Measurements from ENCODE around the gene CLEC3B. TPM values are rescaled to one million over a fixed set of nuclear protein-coding genes. Genes with fewer than 3 reads are reported as not detected.

Gene CLEC3B
- total and polyA plus RNA-seq, 2 of the 8 experiments (the other 6 are each of a cell fraction or from before 2014, with no cell fraction given): 0.32 TPM; not detected in 1

DNA sequence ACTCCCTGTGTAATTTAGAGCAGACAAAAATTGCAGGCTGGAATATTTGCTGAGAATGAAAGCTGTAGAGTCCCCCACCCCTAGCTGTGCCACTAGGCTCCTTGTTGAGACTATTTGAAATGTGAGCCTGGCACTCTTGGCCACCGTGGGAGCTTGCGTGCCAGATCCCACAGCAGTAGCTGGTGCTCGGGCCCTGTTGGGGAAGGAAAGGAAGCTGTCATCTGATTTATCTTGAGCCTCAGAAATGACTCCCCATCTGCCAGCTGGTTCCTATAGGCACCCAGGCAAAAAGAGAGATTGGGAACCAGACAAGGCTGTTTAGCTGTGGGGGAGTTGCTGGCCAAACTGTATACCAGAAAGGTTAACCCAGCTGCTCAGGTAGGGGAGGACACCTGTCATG lies 23.4 kb upstream of the CLEC3B start:
- Histone ChIP-seq H3K9ac (replicated peaks in 1 of 4; ENCODE audit: extremely low read depth in 1 of 4, low read depth in 3 of 4, low read length in 3 of 4) (no peak overlapping the region), H2BK5ac (ENCODE audit: low read depth, low read length) (no peak overlapping the region), H3K23ac (ENCODE audit: insufficient read length) (no peak overlapping the region), H4K8ac (ENCODE audit: extremely low read depth, insufficient read depth, low read length) (no peak overlapping the region), H4K91ac (replicated peaks; ENCODE audit: insufficient read length, low read length) (no peak overlapping the region), H3K18ac (ENCODE audit: extremely low read depth, low read length) (no peak overlapping the region), H3K9me3 (ENCODE audit: insufficient read depth in 2 of 2, low read depth in 1 of 2, low read length in 1 of 2) (peaks cover 4 to 11% of the 10 kb centered on the region in 2 experiments; a peak in 3 of 4 replicates), H3K27ac (ENCODE audit: low read depth, low read length) (no peak overlapping the region), H3K79me1 (ENCODE audit: low read depth, low read length) (no peaks in the 10 kb centered on the region; the same call in 1 of the 2 replicates), H2BK120ac (replicated peaks; ENCODE audit: low read depth, low read length) (no peak overlapping the region), H4K5ac (ENCODE audit: insufficient read length, low read depth, low read length) (no peak overlapping the region), H3K4me2 (ENCODE audit: insufficient read depth in 1 of 2, low read depth in 2 of 2, low read length in 2 of 2) (no peak overlapping the region), H2AFZ (ENCODE audit: low read length) (no peak overlapping the region), H2BK15ac (ENCODE audit: low read length) (no peak overlapping the region), H3K23me2 (ENCODE audit: low read depth, low read length) (no peaks in the 10 kb centered on the region), H3K14ac (ENCODE audit: insufficient read length) (no peak overlapping the region), H3K27me3 (replicated peaks in 1 of 4; ENCODE audit: control insufficient read depth in 3 of 4, extremely low read depth in 1 of 4, insufficient read depth in 3 of 4, low read length in 3 of 4) (no peaks in the 10 kb centered on the region), H3K4ac (replicated peaks; ENCODE audit: insufficient read length, low read depth, low read length) (no peak overlapping the region), H2BK20ac (ENCODE audit: low read length) (no peak overlapping the region), H2AK5ac (ENCODE audit: low read depth, low read length) (no peak overlapping the region), H3K4me1 (replicated peaks in 1 of 4; ENCODE audit: control insufficient read depth in 3 of 4, insufficient read depth in 4 of 4, low read length in 3 of 4) (no peaks in the 10 kb centered on the region), H4K20me1 (replicated peaks in 1 of 2; ENCODE audit: control insufficient read depth in 1 of 2, insufficient read depth in 2 of 2, low read length in 2 of 2) (peaks cover 3 to 7% of the 10 kb centered on the region in 2 experiments), H3K56ac (replicated peaks; ENCODE audit: insufficient read length, low read depth, low read length) (no peak overlapping the region), H3K36me3 (ENCODE audit: control insufficient read depth in 2 of 4, insufficient read depth in 4 of 4, low read length in 3 of 4) (peaks cover 17 to 78% (median 65%) of the 10 kb centered on the region in 4 experiments), H3K79me2 (ENCODE audit: control insufficient read depth in 1 of 2, insufficient read depth in 2 of 2, low read length in 2 of 2) (no peaks in the 10 kb centered on the region), H3K4me3 (ENCODE audit: extremely low read depth in 1 of 4, insufficient read depth in 2 of 4, low read depth in 3 of 4, low read length in 4 of 4) (no peak overlapping the region), H2BK12ac (ENCODE audit: low read depth, low read length) (no peak overlapping the region)
- 97% methylated on average over 3 of the region's 3 CpGs; no CpG with 5 or more reads in 1 of the 2 experiments for WGBS, 2 experiments (ENCODE audit: extremely low coverage in 1 of 2, insufficient coverage in 1 of 2, insufficient read length in 1 of 2, insufficient replicate concordance in 2 of 2, low coverage in 1 of 2, low lambda C conversion rate in 2 of 2, missing lambda C conversion rate in 1 of 2)
- FAIRE-seq (no peak), DNase-seq (ENCODE audit: low read depth in 1 of 2, low spot score in 2 of 2) (no peak)
- CTCF ChIA-PET (ENCODE audit: partially characterized antibody): interaction anchor here (0.7 to 5.5 kb wide), 2 partner anchors 11 to 657 kb away, joined by 3 to 37 read pairs; no protein-coding TSS in a partner anchor
- POLR2A ChIA-PET (ENCODE audit: partially characterized antibody): interaction anchor here (1.4 kb wide), 1 partner anchor 14 kb away, joined by 3 read pairs; no protein-coding TSS in a partner anchor
- TF ChIP-seq RBBP5 (IDR thresholded peaks at IDR 0.05; ENCODE audit: borderline replicate concordance, low read depth, low read length) (no peak), POU5F1 (IDR thresholded peaks at IDR 0.05; ENCODE audit: low read depth, low read length) (no peak), KDM1A (IDR thresholded peaks at IDR 0.05; ENCODE audit: borderline replicate concordance, low read length) (no peak), CHD1 (IDR thresholded peaks at IDR 0.05; ENCODE audit: low read depth, low read length) (no peak), KDM4A (IDR thresholded peaks at IDR 0.05; ENCODE audit: low read depth, low read length, severe bottlenecking) (no peak), RAD21 (IDR thresholded peaks at IDR 0.05 in 1 of 2, conservative IDR thresholded peaks at IDR 0.05 in 1 of 2; ENCODE audit: low read depth in 2 of 2, low read length in 2 of 2) (no peak), SP2 (IDR thresholded peaks at IDR 0.05; ENCODE audit: low read length) (no peak)
- TF ChIP-seq, protein P1, sequence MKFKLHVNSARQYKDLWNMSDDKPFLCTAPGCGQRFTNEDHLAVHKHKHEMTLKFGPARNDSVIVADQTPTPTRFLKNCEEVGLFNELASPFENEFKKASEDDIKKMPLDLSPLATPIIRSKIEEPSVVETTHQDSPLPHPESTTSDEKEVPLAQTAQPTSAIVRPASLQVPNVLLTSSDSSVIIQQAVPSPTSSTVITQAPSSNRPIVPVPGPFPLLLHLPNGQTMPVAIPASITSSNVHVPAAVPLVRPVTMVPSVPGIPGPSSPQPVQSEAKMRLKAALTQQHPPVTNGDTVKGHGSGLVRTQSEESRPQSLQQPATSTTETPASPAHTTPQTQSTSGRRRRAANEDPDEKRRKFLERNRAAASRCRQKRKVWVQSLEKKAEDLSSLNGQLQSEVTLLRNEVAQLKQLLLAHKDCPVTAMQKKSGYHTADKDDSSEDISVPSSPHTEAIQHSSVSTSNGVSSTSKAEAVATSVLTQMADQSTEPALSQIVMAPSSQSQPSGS (IDR thresholded peaks at IDR 0.05; ENCODE audit: low read length): no peak
- TF ChIP-seq, protein P2, sequence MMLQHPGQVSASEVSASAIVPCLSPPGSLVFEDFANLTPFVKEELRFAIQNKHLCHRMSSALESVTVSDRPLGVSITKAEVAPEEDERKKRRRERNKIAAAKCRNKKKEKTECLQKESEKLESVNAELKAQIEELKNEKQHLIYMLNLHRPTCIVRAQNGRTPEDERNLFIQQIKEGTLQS (IDR thresholded peaks at IDR 0.05; ENCODE audit: insufficient read depth, low read depth, low read length): no peak
- TF ChIP-seq, protein P3, sequence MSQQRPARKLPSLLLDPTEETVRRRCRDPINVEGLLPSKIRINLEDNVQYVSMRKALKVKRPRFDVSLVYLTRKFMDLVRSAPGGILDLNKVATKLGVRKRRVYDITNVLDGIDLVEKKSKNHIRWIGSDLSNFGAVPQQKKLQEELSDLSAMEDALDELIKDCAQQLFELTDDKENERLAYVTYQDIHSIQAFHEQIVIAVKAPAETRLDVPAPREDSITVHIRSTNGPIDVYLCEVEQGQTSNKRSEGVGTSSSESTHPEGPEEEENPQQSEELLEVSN (IDR thresholded peaks at IDR 0.05): no peak
